ENCODE measurements around the gene AGBL1.
A peak's percentile ranks its signal among the peaks of the same experiment; 100 is the strongest.

AGBL1 gene

GRCh38 chr15:86236356-86237110 lies 156.9 kb downstream of the AGBL1 start:
- DNase-seq, result peak; percentile 58
- Mint-ChIP-seq H3K27me3 (ENCODE audit: low read depth, poor library complexity) (peaks cover 8% of the 10 kb centered on the region), H3K4me3 (peak overlapping the region; percentile 74), H3K27ac (no peak overlapping the region), H3K9me3 (peaks cover 5% of the 10 kb centered on the region), H3K36me3 (ENCODE audit: low read depth) (peaks cover 4% of the 10 kb centered on the region), H3K4me1 (peaks cover 50% of the 10 kb centered on the region)
- TF ChIP-seq CTCF (IDR thresholded peaks at IDR 0.05), result no peak

- Mint-ChIP-seq H3K36me3 (ENCODE audit: low read depth) (peaks cover 4% of the 10 kb centered on the region), H3K27me3 (ENCODE audit: low read depth, poor library complexity) (peaks cover 8% of the 10 kb centered on the region), H3K27ac (no peak overlapping the region), H3K4me3 (peak overlapping the region; percentile 37), H3K4me1 (peaks cover 45% of the 10 kb centered on the region), H3K9me3 (peaks cover 5% of the 10 kb centered on the region)
- TF ChIP-seq CTCF (IDR thresholded peaks at IDR 0.05), result no peak
- no peak for DNase-seq
Observed at GRCh38 chr15:86237111-86237500, 157.4 kb downstream of the AGBL1 start.

GRCh38 chr15:86247249-86247955 lies 167.7 kb downstream of the AGBL1 start:
- Mint-ChIP-seq H3K36me3 (ENCODE audit: low read depth) (no peaks in the 10 kb centered on the region), H3K27me3 (ENCODE audit: low read depth, poor library complexity) (peaks cover 2% of the 10 kb centered on the region)

GRCh38 chr15:86255247-86255646 lies 175.6 kb downstream of the AGBL1 start:
- Mint-ChIP-seq H3K9me3 (no peaks in the 10 kb centered on the region), H3K4me3 (no peak overlapping the region), H3K27me3 (ENCODE audit: low read depth, poor library complexity) (peaks cover 9% of the 10 kb centered on the region), H3K36me3 (ENCODE audit: low read depth) (no peaks in the 10 kb centered on the region), H3K4me1 (peaks cover 32% of the 10 kb centered on the region), H3K27ac (no peak overlapping the region)
- no peak for TF ChIP-seq CTCF (IDR thresholded peaks at IDR 0.05)
- DNase-seq, result no peak

More at GRCh38 chr15:86247249-86247955, 167.7 kb downstream of the AGBL1 start:
- H3K4me3 Mint-ChIP-seq, result no peak overlapping the region
- no peak for TF ChIP-seq CTCF (IDR thresholded peaks at IDR 0.05)
- no peaks in the 10 kb centered on the region for H3K9me3 Mint-ChIP-seq
- H3K27ac Mint-ChIP-seq, result no peak overlapping the region
- peaks cover 18% of the 10 kb centered on the region for H3K4me1 Mint-ChIP-seq
- no peak for DNase-seq

- Mint-ChIP-seq H3K27ac (no peak overlapping the region), H3K36me3 (ENCODE audit: low read depth) (no peaks in the 10 kb centered on the region), H3K27me3 (ENCODE audit: low read depth, poor library complexity) (peaks cover 13% of the 10 kb centered on the region), H3K4me1 (peaks cover 27% of the 10 kb centered on the region), H3K9me3 (no peaks in the 10 kb centered on the region), H3K4me3 (no peak overlapping the region)
- no peak for TF ChIP-seq CTCF (IDR thresholded peaks at IDR 0.05)
- DNase-seq, result no peak
Observed at GRCh38 chr15:86256628-86257027, 177.0 kb downstream of the AGBL1 start.

Measured in nephron progenitor cell (in vitro differentiated cells).